Measurements from ENCODE around the gene FKBP5.

DNA sequence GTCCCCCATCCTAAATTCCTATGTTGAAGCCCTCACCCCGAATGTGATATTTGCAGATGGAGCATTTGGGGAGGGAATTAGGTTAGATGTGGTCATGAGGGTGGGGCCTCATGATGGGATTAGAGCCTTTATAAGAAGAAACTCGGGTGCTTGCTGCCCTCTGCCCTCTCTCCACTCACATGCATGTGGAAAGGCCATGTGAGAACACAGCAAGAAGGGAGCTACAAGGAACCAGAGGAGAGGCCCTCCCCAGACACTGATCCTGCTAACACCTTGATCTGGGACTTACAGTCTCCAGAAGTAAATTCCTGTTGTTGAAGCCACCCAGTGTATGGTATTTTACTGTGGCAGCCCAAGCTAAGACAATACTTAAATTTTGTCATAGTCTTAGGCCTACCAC, 106.4 kb downstream of the FKBP5 start:
- TF ChIP-seq POLR2A (IDR thresholded peaks at IDR 0.05) (no peak), EP300 (IDR thresholded peaks at IDR 0.05) (no peak)
- TF ChIP-seq, protein P1, sequence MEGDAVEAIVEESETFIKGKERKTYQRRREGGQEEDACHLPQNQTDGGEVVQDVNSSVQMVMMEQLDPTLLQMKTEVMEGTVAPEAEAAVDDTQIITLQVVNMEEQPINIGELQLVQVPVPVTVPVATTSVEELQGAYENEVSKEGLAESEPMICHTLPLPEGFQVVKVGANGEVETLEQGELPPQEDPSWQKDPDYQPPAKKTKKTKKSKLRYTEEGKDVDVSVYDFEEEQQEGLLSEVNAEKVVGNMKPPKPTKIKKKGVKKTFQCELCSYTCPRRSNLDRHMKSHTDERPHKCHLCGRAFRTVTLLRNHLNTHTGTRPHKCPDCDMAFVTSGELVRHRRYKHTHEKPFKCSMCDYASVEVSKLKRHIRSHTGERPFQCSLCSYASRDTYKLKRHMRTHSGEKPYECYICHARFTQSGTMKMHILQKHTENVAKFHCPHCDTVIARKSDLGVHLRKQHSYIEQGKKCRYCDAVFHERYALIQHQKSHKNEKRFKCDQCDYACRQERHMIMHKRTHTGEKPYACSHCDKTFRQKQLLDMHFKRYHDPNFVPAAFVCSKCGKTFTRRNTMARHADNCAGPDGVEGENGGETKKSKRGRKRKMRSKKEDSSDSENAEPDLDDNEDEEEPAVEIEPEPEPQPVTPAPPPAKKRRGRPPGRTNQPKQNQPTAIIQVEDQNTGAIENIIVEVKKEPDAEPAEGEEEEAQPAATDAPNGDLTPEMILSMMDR (IDR thresholded peaks at IDR 0.05): no peak

All from tibial nerve (tissue), 4 donors.